Activated CD4-positive, alpha-beta T cell treated with anti-CD3 and anti-CD28 coated beads for 4 hours (primary cell): Measurements from ENCODE around the gene COL9A3.

Experiments
- DNase-seq, 2 donors: peaks; one replicate each; pipeline ENCODE4 v3.0.0-alpha.2; 2020

Gene COL9A3

GRCh38 chr20:62882426-62882825 lies 65.6 kb downstream of the COL9A3 start:
- no peak for DNase-seq

GRCh38 chr20:62884556-62884955 lies 67.7 kb downstream of the COL9A3 start:
- DNase-seq, result no peak

- DNase-seq, result no peak
These were observed 68.4 kb downstream of the COL9A3 start for GRCh38 chr20:62885046-62885895.

GRCh38 chr20:62885896-62886708 lies 69.3 kb downstream of the COL9A3 start:
- no peak for DNase-seq

- no peak for DNase-seq
These were observed 69.8 kb downstream of the COL9A3 start for GRCh38 chr20:62886709-62887058.

GRCh38 chr20:62887152-62887859 lies 70.5 kb downstream of the COL9A3 start:
- no peak for DNase-seq

GRCh38 chr20:62887860-62888239 lies 71.0 kb downstream of the COL9A3 start:
- DNase-seq, result no peak

- no peak for DNase-seq
These were observed 71.6 kb downstream of the COL9A3 start for GRCh38 chr20:62888406-62888805.

GRCh38 chr20:62888910-62889309 lies 72.1 kb downstream of the COL9A3 start:
- no peak for DNase-seq

- DNase-seq, result no peak
These were observed 72.6 kb downstream of the COL9A3 start for GRCh38 chr20:62889411-62889810.

GRCh38 chr20:62889871-62890270 lies 73.0 kb downstream of the COL9A3 start:
- DNase-seq, result no peak

- DNase-seq, result no peak
These were observed 73.6 kb downstream of the COL9A3 start for GRCh38 chr20:62890444-62890843.
